Measurements from ENCODE around the gene RTF2. TPM values are rescaled to one million over a fixed set of nuclear protein-coding genes. Genes with fewer than 3 reads are reported as not detected.

The RTF2 gene
- total and polyA plus RNA-seq, 4 donors = 63.8 to 103 (median 85.2) TPM

GRCh38 chr20:56423886-56424285 is 44.5 kb upstream of the RTF2 start:
- H3K27ac ChIP-seq (ENCODE audit: low read depth in 1 of 2, low read length in 1 of 2) = no peak overlapping the region
- ATAC-seq (ENCODE audit: insufficient read depth, low FRiP score) = no peak
- H3K36me3 ChIP-seq (ENCODE audit: control insufficient read depth in 4 of 4, insufficient read depth in 4 of 4, low read length in 4 of 4) = peaks cover 0 to 20% (median 0%) of the 10 kb centered on the region in 4 donors
- peak in 2 of 3 donors; percentile 92 to 94 for DNase-seq
- TF ChIP-seq CTCF (IDR thresholded peaks at IDR 0.05; ENCODE audit: control extremely low read depth, extremely low read depth) = no peak
- peaks cover 0 to 61% (median 14%) of the 10 kb centered on the region in 5 donors for H3K4me1 ChIP-seq (ENCODE audit: control insufficient read depth in 5 of 5, insufficient read depth in 5 of 5, low read length in 5 of 5)
- no peak overlapping the region for H3K9ac ChIP-seq (ENCODE audit: insufficient read depth in 1 of 2, low read length in 2 of 2)
- WGBS, 2 donors = 60 to 62% methylated on average over 1 of the region's 1 CpG
- no peak overlapping the region for H3K4me3 ChIP-seq
- no peaks in the 10 kb centered on the region for H3K27me3 ChIP-seq (ENCODE audit: control insufficient read depth in 3 of 3, insufficient read depth in 3 of 3, low read length in 2 of 3)
- H3K9me3 ChIP-seq (ENCODE audit: control insufficient read depth in 4 of 4, insufficient read depth in 3 of 4, low read length in 3 of 4) = no peaks in the 10 kb centered on the region

GRCh38 chr20:56424931-56425330 is 43.5 kb upstream of the RTF2 start:
- Histone ChIP-seq H3K4me1 (ENCODE audit: control insufficient read depth in 5 of 5, insufficient read depth in 5 of 5, low read length in 5 of 5) (peaks cover 0 to 72% (median 21%) of the 10 kb centered on the region in 5 donors), H3K4me3 (no peak overlapping the region), H3K36me3 (ENCODE audit: control insufficient read depth in 4 of 4, insufficient read depth in 4 of 4, low read length in 4 of 4) (peaks cover 0 to 18% (median 0%) of the 10 kb centered on the region in 4 donors), H3K9ac (ENCODE audit: insufficient read depth in 1 of 2, low read length in 2 of 2) (no peak overlapping the region), H3K27me3 (ENCODE audit: control insufficient read depth in 3 of 3, insufficient read depth in 3 of 3, low read length in 2 of 3) (no peaks in the 10 kb centered on the region), H3K9me3 (ENCODE audit: control insufficient read depth in 4 of 4, insufficient read depth in 3 of 4, low read length in 3 of 4) (no peaks in the 10 kb centered on the region), H3K27ac (ENCODE audit: low read depth in 1 of 2, low read length in 1 of 2) (no peak overlapping the region)
- no peak for TF ChIP-seq CTCF (IDR thresholded peaks at IDR 0.05; ENCODE audit: control extremely low read depth, extremely low read depth)
- DNase-seq (no peak), ATAC-seq (ENCODE audit: insufficient read depth, low FRiP score) (no peak)
- WGBS, 2 donors = 82 to 100% methylated on average over 1 of the region's 1 CpG

- no peak for TF ChIP-seq CTCF (IDR thresholded peaks at IDR 0.05; ENCODE audit: control extremely low read depth, extremely low read depth)
- no peaks in the 10 kb centered on the region for H3K9me3 ChIP-seq (ENCODE audit: control insufficient read depth in 4 of 4, insufficient read depth in 3 of 4, low read length in 3 of 4)
- no peak overlapping the region for H3K27ac ChIP-seq (ENCODE audit: low read depth in 1 of 2, low read length in 1 of 2)
- WGBS, 2 donors = 93% methylated on average over 9 of the region's 9 CpGs
- peaks cover 0 to 8% (median 0%) of the 10 kb centered on the region in 4 donors for H3K36me3 ChIP-seq (ENCODE audit: control insufficient read depth in 4 of 4, insufficient read depth in 4 of 4, low read length in 4 of 4)
- DNase-seq = no peak
- H3K9ac ChIP-seq (ENCODE audit: insufficient read depth in 1 of 2, low read length in 2 of 2) = no peak overlapping the region
- no peak overlapping the region for H3K4me3 ChIP-seq
- H3K4me1 ChIP-seq (ENCODE audit: control insufficient read depth in 5 of 5, insufficient read depth in 5 of 5, low read length in 5 of 5) = peaks cover 0 to 83% (median 27%) of the 10 kb centered on the region in 5 donors
- no peaks in the 10 kb centered on the region for H3K27me3 ChIP-seq (ENCODE audit: control insufficient read depth in 3 of 3, insufficient read depth in 3 of 3, low read length in 2 of 3)
- ATAC-seq (ENCODE audit: insufficient read depth, low FRiP score) = no peak
These were observed 42.4 kb upstream of the RTF2 start for GRCh38 chr20:56426026-56426425.

- Histone ChIP-seq H3K9ac (ENCODE audit: insufficient read depth in 1 of 2, low read length in 2 of 2) (no peak overlapping the region), H3K4me1 (ENCODE audit: control insufficient read depth in 5 of 5, insufficient read depth in 5 of 5, low read length in 5 of 5) (peaks cover 0 to 85% (median 32%) of the 10 kb centered on the region in 5 donors), H3K9me3 (ENCODE audit: control insufficient read depth in 4 of 4, insufficient read depth in 3 of 4, low read length in 3 of 4) (no peaks in the 10 kb centered on the region), H3K36me3 (ENCODE audit: control insufficient read depth in 4 of 4, insufficient read depth in 4 of 4, low read length in 4 of 4) (peaks cover 0 to 6% (median 0%) of the 10 kb centered on the region in 4 donors), H3K27me3 (ENCODE audit: control insufficient read depth in 3 of 3, insufficient read depth in 3 of 3, low read length in 2 of 3) (no peaks in the 10 kb centered on the region), H3K27ac (ENCODE audit: low read depth in 1 of 2, low read length in 1 of 2) (no peak overlapping the region), H3K4me3 (no peak overlapping the region)
- DNase-seq = no peak
- TF ChIP-seq CTCF (IDR thresholded peaks at IDR 0.05; ENCODE audit: control extremely low read depth, extremely low read depth) = no peak
- ATAC-seq (ENCODE audit: insufficient read depth, low FRiP score) = no peak
These were observed 41.5 kb upstream of the RTF2 start for GRCh38 chr20:56426926-56427325.
